Tibial artery (tissue), 4 donors: ENCODE results near the gene DUSP6.

ENCODE experiments used
- DNase-seq, 2 donors: peaks; one replicate each; pipeline ENCODE4 v3.0.0-alpha.2; 2019
- H3K27ac ChIP-seq, 2 donors: fragments of 200-600 bp; sonication (generic) in 1 of 2; 1 replicate in 1 of 2; 2 replicates in 1 of 2; pipeline ENCODE4 v1.5.1; 2018 to 2019; ENCODE audit warnings: mild to moderate bottlenecking in 1 of 2
- H3K27me3 ChIP-seq, 2 donors: fragments of 200-600 bp; sonication (generic) in 1 of 2; one replicate each; pipeline versions ENCODE4 v1.5.1 to v1.6.0; 2016 to 2019
- H3K36me3 ChIP-seq, 3 donors: fragments of 200-600 bp; sonication (generic) in 2 of 3; one replicate each; pipeline ENCODE4 v1.5.1; 2016 to 2019; ENCODE audit warnings: mild to moderate bottlenecking in 2 of 3
- H3K4me1 ChIP-seq, 4 donors: fragments of 200-600 bp; sonication (generic) in 2 of 4; 1 replicate in 3 of 4; 2 replicates in 1 of 4; pipeline ENCODE4 v1.5.1; 2016 to 2019
- H3K4me3 ChIP-seq, 2 donors: fragments of 200-600 bp; sonication (generic) in 1 of 2; 1 replicate in 1 of 2; 2 replicates in 1 of 2; pipeline ENCODE4 v1.5.1; 2018 to 2019; ENCODE audit warnings: mild to moderate bottlenecking in 2 of 2
- H3K9me3 ChIP-seq, 3 donors: fragments of 200-600 bp; sonication (generic) in 1 of 3; one replicate each; pipeline ENCODE4 v1.5.1; 2016 to 2019
- intact Hi-C: fragments of 100-400 bp; cut with DNase I; formaldehyde crosslinking; loops from one replicate; pipeline ENCODE4 v1.15.0; 2023; ENCODE audit warnings: low total_unique reads
- TF ChIP-seq, protein P1 (sequence below), 2 experiments: fragments of 200-600 bp in 1 of 2; fragments of 450-650 bp in 1 of 2; IDR thresholded peaks; one replicate each; pipeline ENCODE4 v1.5.1; 2017 to 2019; ENCODE audit warnings: antibody characterized with exemption in 2 of 2, mild to moderate bottlenecking in 1 of 2, moderate library complexity in 1 of 2

The DUSP6 gene, protein sequence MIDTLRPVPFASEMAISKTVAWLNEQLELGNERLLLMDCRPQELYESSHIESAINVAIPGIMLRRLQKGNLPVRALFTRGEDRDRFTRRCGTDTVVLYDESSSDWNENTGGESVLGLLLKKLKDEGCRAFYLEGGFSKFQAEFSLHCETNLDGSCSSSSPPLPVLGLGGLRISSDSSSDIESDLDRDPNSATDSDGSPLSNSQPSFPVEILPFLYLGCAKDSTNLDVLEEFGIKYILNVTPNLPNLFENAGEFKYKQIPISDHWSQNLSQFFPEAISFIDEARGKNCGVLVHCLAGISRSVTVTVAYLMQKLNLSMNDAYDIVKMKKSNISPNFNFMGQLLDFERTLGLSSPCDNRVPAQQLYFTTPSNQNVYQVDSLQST

DNA sequence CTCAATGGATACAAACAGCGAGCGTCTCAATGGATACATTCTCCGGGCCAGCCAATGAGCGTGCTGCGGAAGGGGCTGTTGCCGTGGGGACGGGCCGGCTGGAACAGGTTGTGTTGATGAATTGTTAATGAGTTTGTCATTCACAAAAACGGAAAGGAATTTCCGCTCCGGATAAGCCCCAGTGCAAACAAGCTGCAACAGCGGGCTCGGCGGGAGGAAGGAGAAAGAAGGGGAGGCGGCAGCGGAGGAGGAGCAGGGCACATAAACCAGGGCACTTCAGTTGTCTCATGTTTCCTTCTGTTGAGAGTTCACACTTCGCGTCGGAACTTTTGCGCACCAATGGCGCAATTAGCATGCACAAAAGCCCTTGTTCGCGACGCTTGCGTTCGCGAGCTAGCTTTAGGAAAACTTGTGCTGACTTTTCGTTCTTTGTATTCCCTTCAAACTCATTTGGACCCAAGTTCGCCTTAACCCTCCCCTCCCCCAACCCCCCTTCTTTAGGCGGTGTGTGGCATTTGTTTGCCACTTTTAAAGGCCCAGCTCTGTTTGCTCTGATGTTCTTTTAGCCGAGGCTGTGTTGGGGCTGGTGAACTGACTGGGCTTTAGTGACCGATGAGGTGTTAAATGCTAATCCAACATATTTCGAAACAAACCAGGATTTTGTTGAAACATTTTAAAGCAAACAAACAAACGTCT, at the start of gene DUSP6:
DUSP6 (minus strand) TSS at position 10 of the 696 bp plus-strand sequence. CDS start 462 bp downstream, outside the sequence.
- peak within 1 kb of the TSS; percentile 74 to 90 for H3K4me3 ChIP-seq
- H3K9me3 ChIP-seq, result no peaks in the 10 kb centered on the region
- peak within 1 kb of the TSS; percentile 95 to 96 for H3K27ac ChIP-seq
- peaks cover 0 to 9% (median 7%) of the 10 kb centered on the region in 3 donors for H3K36me3 ChIP-seq
- intact Hi-C loops, result loop anchor here (5.0 to 10.0 kb wide), 2 partner anchors 100 to 362 kb away; no protein-coding TSS in a partner anchor
- DNase-seq, result peak; percentile 96 to 97
- no peaks in the 10 kb centered on the region for H3K27me3 ChIP-seq
- H3K4me1 ChIP-seq, result peaks cover 0 to 43% (median 12%) of the 10 kb centered on the region in 4 donors
- TF ChIP-seq, protein P1, sequence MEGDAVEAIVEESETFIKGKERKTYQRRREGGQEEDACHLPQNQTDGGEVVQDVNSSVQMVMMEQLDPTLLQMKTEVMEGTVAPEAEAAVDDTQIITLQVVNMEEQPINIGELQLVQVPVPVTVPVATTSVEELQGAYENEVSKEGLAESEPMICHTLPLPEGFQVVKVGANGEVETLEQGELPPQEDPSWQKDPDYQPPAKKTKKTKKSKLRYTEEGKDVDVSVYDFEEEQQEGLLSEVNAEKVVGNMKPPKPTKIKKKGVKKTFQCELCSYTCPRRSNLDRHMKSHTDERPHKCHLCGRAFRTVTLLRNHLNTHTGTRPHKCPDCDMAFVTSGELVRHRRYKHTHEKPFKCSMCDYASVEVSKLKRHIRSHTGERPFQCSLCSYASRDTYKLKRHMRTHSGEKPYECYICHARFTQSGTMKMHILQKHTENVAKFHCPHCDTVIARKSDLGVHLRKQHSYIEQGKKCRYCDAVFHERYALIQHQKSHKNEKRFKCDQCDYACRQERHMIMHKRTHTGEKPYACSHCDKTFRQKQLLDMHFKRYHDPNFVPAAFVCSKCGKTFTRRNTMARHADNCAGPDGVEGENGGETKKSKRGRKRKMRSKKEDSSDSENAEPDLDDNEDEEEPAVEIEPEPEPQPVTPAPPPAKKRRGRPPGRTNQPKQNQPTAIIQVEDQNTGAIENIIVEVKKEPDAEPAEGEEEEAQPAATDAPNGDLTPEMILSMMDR (IDR thresholded peaks at IDR 0.05), result no peak

DNA sequence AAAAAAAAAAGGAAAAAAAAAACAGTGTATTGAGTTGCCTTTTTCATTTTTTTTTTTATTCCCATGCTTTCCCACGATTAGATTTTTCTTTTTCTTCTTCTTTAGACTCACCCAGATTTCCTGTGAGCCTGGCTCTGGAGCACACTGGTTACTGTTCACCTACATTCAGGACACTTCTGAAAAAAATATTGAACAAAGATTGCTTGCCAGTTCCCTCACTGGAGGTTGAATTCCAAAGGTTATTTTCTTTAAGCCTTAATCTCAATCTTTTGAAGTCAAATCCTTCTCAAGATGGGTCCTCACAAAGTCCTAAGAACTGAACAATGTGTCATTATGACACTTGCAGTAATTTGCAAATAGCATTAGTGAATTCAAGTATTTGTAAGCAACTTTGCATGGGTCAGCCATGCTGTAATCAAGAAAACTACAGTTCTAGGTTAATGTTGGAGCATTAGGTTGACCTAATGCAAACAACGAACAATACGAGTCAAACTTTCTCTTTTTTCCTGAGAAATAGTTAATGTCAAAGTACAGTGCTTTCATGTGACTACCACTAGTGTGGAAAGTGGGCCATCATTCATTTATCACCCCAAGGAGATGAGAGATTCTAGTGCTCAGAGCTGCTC, 49.2 kb upstream of the DUSP6 start:
- no peak for DNase-seq
- Histone ChIP-seq H3K27me3 (no peaks in the 10 kb centered on the region), H3K27ac (no peak overlapping the region), H3K36me3 (no peaks in the 10 kb centered on the region), H3K4me1 (no peaks in the 10 kb centered on the region), H3K9me3 (no peaks in the 10 kb centered on the region), H3K4me3 (no peak overlapping the region)
- intact Hi-C loops, result no loop called here
- TF ChIP-seq, protein P1 (IDR thresholded peaks at IDR 0.05), result no peak

DNA sequence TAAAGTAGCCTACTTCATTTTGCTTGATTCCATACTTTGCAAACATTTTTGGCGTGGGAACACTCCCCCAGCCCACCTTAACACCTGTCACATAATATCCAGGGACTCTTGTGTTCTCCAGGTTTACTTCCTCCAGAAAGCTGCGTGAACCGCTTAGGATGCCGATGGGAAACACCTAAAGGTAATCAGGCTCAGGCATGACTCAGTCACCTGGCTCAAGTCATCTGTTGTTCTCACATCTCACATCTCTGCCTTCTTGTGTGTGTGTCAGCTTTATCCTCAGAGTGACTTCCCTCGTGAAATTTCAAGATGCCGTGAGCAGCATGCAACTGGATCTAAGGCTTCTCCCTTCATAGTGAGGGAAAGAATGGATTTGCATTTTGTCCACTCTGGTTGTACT, 48.1 kb upstream of the DUSP6 start:
- H3K9me3 ChIP-seq, result no peaks in the 10 kb centered on the region
- DNase-seq, result no peak
- intact Hi-C loops, result no loop called here
- H3K27me3 ChIP-seq, result no peaks in the 10 kb centered on the region
- H3K36me3 ChIP-seq, result no peaks in the 10 kb centered on the region
- H3K4me1 ChIP-seq, result no peaks in the 10 kb centered on the region
- TF ChIP-seq, protein P1 (IDR thresholded peaks at IDR 0.05), result no peak
- no peak overlapping the region for H3K27ac ChIP-seq
- H3K4me3 ChIP-seq, result no peak overlapping the region

DNA sequence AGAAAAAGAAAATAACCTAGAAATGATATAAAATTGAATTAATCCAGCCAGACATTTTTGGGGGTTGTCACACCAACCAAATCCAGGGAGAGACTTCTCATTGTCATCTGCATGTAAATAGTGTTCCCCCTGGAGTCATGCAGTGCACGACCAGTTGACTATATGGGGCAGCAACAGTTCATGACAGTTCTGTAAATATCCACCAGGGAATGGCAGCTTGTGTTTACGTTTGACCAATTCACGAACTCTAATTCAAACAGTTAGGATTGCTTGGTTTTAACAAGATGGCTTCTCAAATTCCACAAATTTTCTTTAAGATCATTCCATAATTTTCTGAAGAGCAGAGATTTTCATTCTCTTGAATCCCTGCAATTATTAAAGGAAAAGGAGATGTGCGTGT, 43.4 kb upstream of the DUSP6 start:
- no peaks in the 10 kb centered on the region for H3K36me3 ChIP-seq
- no peak for DNase-seq
- intact Hi-C loops, result no loop called here
- H3K27me3 ChIP-seq, result no peaks in the 10 kb centered on the region
- no peaks in the 10 kb centered on the region for H3K4me1 ChIP-seq
- TF ChIP-seq, protein P1 (IDR thresholded peaks at IDR 0.05), result no peak
- no peaks in the 10 kb centered on the region for H3K9me3 ChIP-seq
- no peak overlapping the region for H3K4me3 ChIP-seq
- no peak overlapping the region for H3K27ac ChIP-seq

DNA sequence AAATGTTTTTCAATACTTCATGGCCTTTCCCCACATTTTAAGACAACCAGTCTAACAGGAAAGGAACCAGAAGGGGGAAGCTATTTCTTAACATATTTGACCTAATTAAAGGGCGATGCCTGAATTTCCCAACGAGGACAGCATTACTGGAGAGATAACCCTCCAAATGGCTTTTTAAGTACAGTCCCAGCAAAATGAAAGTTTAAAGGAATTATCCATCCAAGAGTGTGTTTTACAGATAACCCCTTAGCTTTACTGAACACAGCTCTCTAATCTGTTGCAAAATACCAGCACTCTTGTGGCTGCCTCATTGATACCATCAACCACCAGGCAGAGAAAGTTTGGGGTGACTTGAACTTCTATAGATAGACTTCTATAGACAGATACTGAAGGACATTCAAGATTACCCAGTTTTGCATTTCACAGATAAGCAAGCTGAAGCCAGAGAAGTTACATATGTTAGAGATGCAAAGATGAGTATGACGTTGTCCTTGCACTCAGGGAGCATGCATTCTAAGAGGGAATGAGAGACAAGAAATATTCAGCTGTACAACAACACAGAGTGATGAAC, 41.3 kb upstream of the DUSP6 start:
- no peak overlapping the region for H3K4me3 ChIP-seq
- no peaks in the 10 kb centered on the region for H3K36me3 ChIP-seq
- H3K9me3 ChIP-seq, result no peaks in the 10 kb centered on the region
- H3K4me1 ChIP-seq, result no peaks in the 10 kb centered on the region
- TF ChIP-seq, protein P1 (IDR thresholded peaks at IDR 0.05), result no peak
- intact Hi-C loops, result no loop called here
- no peaks in the 10 kb centered on the region for H3K27me3 ChIP-seq
- H3K27ac ChIP-seq, result no peak overlapping the region
- DNase-seq, result no peak
